Activated T-helper 1 cell treated with anti-CD3 and anti-CD28 coated beads, Interleukin-2, amount 50 U/mL, for 16 hours (primary cell): ENCODE measurements around the gene LYSET.
"Not testable (repeated sequence)": the region's sequence is repeated elsewhere in the genome, so short reads cannot be mapped to it uniquely, and the experiment has no call there.

Source experiments
- DNase-seq, 2 donors: peaks; one replicate each; pipeline ENCODE4 v3.0.0-alpha.2; 2020; ENCODE audit warnings: low read depth in 1 of 2, low spot score in 1 of 2

The LYSET gene

DNA sequence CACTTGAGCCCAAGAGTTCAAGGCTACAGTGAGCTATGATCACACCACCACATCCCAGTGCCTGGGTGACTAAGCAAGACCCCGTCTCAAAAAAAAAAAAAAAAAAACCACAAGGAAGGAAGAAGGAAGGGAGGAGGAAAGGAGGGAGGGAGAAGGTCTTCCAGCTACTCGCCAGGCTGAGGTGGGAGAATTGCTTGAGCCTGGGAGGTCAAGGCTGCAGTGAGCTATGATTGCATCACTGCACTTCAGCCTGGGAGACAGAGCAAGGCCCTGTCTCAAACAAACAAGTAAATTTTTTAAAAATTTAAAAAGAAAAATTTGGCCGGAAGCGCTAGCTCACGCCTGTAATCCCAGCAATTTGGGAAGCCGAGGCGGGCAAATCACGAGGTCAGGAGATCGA is 16.5 kb upstream of the LYSET start:
- not testable (repeated sequence) for DNase-seq

DNA sequence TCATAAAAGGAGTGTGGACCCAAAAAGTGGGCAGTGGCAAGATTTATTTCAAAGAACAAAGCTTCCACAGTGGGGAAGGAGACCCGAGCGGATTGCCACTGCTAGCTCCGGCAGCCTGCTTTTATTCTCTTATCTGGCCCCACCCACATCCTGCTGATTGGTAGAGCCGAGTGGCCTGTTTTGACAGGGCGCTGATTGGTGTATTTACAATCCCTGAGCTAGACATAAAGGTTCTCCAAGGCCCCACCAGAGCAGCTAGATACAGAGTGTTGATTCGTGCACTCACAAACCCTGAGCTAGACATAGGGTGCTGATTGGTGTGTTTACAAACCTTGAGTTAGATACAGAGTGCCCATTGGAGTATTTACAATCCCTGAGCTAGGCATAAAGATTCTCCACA is 15.5 kb upstream of the LYSET start:
- DNase-seq: not testable (repeated sequence)

DNA sequence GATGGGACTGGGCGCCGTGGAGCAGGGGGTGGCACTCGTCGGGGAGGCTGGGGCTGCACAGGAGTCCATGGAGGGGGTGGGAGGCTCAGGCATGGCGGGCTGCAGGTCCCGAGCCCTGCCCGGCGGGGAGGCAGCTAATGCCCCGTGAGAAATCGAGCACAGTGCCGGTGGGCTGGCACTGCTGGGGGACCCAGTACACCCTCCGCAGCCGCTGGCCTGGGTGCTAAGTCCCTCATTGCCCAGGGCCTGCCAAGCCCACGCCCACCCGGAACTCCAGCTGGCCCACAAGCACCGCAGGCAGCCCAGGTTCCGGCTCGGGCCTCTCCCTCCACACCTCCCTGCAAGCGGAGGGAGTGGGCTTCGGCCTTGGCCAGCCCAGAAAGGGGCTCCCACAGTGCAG is 15.0 kb upstream of the LYSET start:
- not testable (repeated sequence) for DNase-seq

DNA sequence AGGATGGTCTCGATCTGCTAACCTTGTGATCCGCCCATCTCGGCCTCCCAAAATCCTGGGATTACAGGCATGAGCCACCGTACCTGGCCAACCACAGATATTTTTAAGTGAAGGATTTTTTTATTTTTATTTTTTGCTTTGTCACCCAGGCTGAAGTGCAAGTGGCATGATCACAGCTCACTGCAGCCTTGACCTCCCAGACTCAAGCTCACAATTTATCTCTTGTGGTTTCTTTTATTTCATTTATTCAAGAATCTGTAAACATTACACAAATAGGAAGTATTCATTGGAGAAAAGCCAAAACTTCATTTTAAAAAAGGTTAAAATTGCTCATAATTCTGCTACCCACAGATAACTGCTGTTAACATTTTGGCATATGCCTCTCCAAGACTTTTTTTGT is 13.7 kb upstream of the LYSET start:
- DNase-seq: no peak

DNA sequence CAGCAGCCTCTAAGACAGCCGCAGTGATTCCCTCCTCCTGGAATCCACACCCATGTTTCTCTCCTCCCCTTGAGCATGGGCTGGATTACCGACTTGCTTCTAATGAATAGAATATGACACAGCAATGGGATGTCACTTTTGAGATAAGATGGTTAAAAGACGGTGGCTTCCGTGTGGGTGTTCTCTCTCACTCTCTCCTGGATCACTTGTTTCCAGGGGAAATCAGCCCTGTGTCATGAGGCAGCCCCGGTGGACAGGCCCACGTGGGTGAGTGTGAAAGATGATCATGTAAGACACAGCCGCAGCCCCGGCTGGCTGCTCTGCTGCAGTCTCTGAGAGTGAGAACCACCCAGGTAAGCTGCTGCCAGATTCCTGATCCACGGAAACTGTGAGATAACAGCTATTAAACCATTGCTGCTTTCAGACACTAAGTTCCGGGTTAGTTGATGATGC is 11.1 kb upstream of the LYSET start:
- DNase-seq: no peak

DNA sequence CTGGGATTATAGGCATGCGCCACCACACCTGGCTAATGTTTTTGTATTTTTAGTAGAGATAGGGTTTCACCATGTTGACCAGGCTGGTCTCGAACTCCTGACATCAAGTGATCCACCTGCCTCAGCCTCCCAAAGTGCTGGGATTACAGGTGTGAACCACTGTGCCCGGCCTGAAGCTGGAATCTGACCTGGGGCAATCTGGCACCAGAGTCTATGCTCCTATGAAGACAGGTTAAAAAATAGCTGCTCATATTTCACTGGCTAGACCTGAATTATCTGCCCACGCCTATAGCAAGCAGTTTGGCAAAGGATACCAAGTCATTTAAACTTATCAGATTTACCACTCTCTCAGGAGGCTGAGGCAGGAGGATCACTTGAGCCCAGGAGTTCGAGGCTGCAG is 10.4 kb upstream of the LYSET start:
- DNase-seq: not testable (repeated sequence)

DNA sequence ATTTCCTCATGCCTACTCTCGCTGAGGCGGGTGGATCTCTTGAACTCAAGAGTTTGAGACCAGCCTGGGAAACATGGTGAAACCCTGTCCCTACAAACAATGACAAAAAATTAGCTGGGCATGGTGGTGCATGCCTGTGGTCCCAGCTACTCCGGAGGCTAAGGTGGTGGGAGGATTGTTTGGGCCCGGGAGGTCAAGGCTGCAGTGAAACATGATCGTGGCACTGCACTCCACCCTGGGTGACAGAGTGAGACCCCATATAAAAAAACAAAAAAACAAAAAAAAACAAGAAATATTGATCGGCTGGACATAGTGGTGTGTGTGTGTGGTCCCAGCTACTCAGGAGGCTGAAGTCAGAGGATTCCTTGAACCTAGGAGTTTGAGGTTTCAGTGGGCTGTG is 9.6 kb upstream of the LYSET start:
- DNase-seq: no peak

DNA sequence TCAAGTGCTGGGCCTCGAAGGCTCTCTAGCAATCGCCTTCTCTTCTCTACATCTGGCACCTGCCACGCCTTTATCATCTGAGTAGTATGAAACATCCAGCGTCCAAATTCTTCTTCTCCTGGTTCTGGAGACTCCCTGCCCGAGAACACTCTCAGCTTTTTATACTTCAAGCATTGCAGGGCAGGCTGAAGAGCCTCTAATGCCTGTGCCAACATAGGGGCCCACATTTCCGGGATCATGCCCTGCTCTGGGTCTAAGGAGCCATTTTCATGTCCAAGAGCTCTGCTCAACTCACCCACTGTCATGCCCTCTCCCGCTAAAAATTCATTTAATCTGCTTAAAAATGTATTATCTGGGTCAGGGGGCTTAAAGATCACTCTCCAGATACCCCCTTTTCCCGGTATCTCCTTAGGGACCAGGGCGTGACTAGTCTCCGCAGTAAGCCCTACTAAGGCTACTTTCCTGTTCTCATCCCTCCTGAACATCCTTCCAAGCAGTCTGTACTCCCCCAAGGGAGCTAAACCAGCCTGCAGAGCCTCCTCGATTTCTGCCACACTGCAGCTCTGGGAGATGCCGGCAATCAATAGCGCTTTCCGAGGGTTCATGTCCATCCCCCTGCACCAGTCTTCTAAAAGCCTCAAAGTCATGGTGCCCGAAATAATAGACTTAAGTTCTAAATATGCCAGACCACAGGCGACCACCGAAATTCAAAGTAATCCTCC is 1.4 kb upstream of the LYSET start:
- DNase-seq: no peak

DNA sequence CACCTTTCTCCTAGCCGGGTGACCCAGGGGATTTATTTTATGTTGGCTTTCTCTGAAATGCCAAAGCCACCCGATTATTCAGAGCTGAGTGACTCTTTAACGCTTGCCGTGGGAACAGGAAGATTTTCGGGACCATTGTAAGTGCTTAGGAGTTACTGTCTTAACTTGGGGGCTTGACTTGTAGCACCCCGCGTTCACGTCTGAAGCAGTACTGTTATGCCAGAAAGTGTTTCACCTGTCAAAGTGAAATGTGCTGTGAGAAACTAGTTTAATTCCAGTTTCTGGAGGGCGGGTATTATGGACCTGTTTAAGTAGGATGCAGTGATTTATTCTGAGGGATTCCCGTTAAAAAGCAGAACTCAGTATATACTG is 218 bp downstream of the LYSET start:
- no peak for DNase-seq

DNA sequence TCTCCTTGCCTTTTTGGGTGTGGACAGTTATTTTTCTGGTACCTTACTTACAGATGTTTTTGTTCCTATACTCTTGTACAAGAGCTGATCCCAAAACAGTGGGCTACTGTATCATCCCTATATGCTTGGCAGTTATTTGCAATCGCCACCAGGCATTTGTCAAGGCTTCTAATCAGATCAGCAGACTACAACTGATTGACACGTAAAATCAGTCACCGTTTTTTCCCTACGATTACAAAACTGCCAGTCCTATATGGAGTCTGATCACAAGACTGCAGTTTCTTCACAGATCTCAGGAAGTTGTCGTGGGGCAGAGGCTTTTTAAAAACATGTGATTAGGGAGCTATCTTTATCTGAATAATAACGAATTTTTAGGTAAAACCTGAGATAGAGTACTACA is 1.3 kb downstream of the LYSET start:
- no peak for DNase-seq

DNA sequence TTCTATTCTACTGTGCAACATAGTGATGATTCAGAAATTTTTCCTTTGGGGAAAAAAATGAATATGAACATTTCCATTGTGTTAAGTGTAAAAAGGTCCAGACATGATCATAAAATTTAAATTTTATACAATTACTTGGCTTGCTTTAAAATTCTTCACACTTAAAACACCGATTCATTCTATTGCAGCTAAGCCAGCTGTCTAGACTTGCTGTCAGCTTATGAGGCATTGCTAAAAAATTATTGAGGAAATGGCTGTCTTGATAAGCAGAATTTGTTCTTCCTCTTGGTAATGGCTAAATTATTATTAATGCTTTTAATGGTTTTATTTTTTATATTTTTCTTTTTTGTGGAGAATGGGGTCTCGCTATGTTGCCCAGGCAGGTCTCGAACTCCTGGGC is 1.8 kb downstream of the LYSET start:
- DNase-seq: no peak

DNA sequence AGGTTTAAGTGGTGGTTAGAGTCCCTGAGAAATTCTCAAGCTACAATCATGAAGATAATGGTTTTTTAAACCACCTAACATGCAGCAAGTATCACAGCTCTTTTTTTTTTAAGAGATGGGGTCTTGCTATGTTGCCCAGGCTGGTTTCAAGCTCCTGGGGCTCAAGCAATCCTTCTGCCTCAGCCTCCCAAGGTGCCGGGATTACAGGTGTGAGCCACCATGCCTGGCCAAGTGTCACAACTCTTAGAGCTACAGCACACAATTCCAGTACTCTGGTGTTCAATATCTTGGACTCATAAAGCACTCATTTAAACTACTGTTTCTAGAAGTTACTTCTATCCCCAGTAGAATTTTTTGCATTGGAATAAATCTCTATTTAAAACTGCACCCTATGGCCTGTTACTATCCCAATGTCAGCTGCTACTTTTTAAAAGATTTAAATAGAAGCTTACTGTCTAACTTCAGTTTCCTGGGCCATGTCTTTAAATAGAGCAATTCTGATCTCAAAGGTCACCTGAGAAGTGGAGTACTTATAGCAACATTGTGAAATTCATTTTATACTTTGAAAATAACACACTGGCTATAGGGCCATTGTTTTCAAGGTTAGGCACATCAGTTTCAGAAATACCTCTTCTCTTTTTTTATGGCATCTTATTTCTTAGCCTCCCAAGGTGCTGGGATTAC is 10.3 kb downstream of the LYSET start:
- no peak for DNase-seq

DNA sequence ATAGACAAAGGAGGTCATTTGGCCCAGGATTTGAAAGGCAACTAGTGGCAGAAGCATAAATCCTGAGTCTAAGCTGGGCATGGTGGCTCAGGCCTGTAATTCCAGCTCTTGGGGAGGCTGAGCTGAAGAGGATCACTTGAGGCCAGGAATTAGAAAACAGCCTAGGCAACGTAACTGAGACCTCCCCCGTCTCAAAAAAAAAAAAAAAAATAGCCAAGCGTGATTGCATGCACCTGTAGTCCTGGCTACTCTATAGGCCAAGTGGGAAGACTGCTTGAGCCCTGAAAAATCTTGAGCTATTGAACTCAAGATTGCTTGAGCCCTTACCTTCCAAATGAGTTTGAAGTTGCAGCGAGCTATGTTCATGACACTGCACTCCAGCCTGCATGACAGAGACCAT is 13.9 kb downstream of the LYSET start:
- DNase-seq: no peak

DNA sequence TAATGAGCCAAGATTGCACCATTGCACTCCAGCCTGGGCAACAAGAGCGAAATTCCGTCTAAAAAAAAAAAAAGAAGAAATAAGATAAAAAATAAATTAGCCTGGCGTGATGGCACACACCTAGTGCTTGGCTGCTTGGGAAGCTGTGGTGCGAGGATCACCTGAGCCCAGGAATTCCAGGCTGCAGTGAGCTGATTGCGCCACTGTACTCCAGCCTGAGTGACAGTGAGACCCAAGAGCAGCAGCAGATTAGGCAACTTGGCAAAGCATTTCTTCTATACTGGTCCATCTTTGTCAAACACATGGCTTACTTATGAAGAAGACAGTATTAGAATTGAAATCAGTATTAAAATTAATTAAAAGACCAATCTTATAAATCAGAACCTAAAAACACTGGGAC is 15.4 kb downstream of the LYSET start:
- no peak for DNase-seq

DNA sequence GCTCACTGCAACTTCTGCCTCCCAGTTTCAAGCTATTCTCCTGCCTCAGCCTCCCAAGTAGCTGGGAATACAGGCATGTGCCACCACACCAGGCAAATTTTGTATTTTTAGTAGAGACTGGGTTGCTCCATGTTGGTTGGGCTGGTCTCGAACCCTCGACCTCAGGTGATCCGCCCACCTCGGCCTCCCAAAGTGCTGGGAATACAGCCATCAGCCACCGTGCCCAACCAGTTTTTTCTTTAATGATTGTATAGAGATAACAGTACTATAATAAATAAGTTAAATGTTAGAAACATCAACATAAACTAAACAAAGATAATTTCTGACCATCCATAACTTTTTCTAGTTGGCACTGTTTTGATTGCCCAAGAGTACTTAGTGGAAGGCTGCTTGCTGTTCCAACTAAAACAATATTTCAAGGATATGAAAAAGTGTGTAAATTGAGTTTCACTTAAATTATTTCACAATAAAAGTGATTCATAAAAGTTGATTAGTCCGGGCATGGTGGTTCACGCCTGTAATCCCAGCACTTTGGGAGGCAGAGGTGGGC is 16.1 kb downstream of the LYSET start:
- DNase-seq: no peak

DNA sequence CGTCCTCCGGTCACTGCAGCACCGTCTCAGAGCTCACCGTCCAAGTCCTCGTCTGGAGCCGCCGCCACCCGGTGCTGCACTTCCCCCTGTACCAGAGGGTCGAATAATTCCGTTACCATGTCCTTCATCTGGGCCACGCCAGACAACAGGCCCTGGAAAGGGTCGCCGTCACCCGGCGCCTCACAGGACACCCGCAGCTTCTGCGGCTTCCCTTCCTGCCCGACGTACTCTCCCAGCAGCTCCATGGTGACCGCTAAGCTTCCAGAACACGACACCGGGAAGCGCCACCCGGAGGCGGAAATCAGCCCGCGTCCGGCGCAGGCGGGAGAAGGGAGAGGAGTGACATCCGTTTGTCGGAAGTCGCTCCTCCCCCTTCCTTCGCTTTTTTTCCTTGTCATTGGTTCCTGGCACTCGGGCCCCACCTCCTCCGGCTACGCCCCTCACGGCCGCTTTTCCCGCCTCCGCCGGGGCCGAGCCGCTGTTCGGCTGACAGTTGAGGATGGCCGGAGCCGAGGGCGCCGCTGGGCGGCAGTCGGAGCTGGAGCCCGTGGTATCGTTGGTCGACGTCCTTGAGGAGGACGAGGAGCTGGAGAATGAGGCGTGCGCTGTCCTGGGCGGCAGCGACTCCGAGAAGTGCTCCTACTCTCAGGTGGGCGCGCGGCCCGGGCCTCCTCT is 21.8 kb downstream of the LYSET start, which contains the start of the genes GON7 and UBR7:
Gene GON7, minus strand, starts transcription at position 273 of the 675 bp plus-strand sequence. Its CDS starts 28 bp downstream, at position 245.
Gene UBR7, plus strand, starts transcription at position 464 of the 675 bp plus-strand sequence. Its CDS starts 36 bp downstream, at position 500.
- peak; percentile 72 to 83 for DNase-seq

DNA sequence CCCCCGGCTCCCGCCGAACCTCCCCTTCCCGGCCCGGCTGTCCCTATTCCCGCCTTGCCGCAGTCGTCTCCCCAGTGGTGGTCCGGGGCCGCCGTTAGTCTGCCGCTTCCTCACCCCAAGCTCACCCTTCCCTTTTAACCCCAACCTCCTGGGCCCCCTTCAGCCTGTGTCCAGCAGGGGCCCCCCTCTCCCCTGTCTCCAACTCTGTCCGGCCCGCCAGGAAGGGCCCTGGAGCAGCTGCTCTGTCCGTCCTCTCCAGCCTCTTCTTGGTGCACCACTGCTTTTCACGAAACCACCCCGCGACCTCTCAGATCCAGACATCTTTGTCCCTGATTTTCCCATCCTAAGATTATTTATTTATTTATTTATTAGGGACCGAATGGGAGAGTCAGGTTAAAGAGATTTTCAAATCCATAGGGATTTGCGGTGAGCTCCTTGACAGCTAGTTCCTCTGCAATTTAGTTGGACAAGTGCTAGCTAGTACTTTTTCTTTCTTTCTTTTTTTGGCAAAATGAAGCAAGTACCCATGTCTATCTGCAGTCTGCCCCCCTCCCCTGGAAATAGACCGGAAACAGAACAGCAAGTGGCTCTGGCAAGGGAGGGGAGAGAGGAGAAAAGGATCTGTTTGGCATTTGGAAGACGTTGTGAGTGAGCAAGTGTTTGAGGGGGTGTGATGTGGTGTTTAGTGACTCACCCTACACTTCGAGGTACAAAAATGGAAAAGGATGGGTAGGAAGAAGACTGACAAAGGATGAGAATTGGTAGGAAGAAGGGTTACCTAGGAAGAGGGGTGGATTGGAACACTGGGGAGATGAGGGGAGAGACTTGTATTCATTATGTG is 22.6 kb downstream of the LYSET start:
- no peak for DNase-seq

DNA sequence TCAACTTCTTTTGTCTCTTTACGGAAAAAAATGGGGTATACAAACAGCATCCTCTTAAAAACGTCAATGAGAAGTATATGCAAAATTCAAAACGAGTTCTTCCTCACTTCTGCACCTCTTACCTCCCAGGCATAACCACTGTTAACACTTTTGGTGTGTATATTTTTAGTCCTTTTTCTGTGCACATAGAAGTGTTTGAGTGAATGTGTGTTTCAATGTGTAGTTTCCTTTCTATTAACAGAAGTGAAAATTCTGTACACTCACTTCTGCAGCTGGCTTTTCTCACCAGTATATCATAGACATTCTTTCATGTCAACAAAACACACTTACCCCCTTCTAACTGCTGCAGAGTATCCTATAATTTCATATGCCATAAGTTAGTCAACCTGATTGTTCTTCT is 27.3 kb downstream of the LYSET start:
- DNase-seq: no peak

DNA sequence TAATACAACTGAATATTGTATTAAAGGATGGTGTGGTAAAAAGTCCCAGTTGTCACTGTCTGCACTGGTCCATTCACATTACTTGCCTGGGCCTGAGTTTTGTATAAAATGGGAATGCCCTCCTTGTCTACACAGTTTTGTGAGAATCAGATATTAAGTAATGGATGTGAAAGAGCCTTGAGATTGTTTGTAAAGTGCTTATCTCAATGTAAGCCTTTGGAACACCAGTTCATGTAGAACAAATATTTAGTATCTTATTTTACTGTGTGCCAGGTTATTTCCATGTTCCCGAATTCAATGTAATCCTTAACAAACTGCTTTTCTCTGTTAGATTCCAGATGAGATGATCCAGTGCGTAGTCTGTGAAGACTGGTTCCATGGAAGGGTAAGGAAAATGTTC is 29.5 kb downstream of the LYSET start:
- no peak for DNase-seq

DNA sequence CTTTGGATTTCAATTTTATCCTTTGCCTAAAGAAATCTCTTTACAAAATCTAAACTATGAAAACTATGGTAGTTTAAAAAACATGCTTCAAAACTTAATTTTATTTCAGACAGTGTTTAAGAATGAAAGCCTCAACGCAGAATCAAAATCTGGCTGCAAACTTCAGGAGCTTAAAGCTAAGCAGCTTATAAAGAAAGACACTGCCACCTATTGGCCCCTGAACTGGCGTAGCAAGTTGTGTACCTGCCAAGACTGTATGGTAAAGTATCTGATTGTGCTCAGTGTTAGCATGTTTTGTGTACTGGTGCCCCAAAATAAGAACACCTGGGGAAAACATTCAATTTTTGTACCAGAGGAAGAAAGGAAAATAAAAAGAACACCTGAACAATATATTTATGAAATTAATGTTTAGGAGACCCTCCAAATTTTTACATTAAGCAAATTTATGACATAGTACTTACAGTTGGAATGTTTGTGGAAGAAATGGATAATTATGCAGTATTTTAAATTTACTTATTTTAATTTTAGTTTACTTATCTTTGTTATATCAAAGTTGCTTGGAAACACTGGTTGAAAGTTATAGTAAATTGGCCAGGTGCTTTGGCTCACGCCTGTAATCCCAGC is 34.1 kb downstream of the LYSET start:
- DNase-seq: no peak
